Mammary epithelial cell (primary cell): Measurements from ENCODE around the gene CD48.
A peak's percentile ranks its signal among the peaks of the same experiment; 100 is the strongest.

Source experiments
- EZH2 ChIP-seq: IDR thresholded peaks from 2 replicates; pipeline ENCODE4 v1.6.1; 2012; ENCODE audit warnings: low read length, inconsistent platforms, borderline replicate concordance
- TF ChIP-seq, protein P1 (sequence below), 2 donors: IDR thresholded peaks in 1 of 2; conservative IDR thresholded peaks in 1 of 2; 2 replicates each; pipeline ENCODE4 v1.5.1; 2011 to 2012; ENCODE audit warnings: inconsistent platforms in 2 of 2, low read length in 2 of 2, mild to moderate bottlenecking in 2 of 2, control low read depth in 1 of 2, low read depth in 1 of 2; ENCODE audit not compliant: insufficient read depth in 1 of 2; ENCODE audit errors: extremely low read depth in 1 of 2

DNA sequence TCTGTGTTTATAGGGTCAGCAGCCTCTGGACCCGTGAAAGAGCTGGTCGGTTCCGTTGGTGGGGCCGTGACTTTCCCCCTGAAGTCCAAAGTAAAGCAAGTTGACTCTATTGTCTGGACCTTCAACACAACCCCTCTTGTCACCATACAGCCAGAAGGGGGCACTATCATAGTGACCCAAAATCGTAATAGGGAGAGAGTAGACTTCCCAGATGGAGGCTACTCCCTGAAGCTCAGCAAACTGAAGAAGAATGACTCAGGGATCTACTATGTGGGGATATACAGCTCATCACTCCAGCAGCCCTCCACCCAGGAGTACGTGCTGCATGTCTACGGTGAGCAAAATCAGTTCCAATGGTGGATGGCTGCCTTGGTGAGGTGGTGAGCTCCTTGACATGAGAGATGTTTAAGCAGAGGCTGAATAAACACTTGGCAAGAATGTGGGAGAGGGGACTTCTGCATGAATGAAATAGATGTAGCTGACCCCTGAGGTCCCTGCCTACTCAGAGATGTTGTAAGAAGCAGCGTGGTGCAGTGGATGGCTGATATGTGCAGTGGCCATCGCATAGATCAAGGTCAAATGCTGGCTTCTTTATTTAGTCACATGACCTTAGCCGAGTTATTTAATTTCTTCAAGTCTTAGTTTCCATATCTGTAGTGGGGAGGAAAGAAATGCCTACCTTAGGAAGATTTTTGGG is 36.7 kb upstream of the CD48 start:
- TF ChIP-seq, protein P1, sequence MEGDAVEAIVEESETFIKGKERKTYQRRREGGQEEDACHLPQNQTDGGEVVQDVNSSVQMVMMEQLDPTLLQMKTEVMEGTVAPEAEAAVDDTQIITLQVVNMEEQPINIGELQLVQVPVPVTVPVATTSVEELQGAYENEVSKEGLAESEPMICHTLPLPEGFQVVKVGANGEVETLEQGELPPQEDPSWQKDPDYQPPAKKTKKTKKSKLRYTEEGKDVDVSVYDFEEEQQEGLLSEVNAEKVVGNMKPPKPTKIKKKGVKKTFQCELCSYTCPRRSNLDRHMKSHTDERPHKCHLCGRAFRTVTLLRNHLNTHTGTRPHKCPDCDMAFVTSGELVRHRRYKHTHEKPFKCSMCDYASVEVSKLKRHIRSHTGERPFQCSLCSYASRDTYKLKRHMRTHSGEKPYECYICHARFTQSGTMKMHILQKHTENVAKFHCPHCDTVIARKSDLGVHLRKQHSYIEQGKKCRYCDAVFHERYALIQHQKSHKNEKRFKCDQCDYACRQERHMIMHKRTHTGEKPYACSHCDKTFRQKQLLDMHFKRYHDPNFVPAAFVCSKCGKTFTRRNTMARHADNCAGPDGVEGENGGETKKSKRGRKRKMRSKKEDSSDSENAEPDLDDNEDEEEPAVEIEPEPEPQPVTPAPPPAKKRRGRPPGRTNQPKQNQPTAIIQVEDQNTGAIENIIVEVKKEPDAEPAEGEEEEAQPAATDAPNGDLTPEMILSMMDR (conservative IDR thresholded peaks at IDR 0.05 in 1 of 2, IDR thresholded peaks at IDR 0.05 in 1 of 2; ENCODE audit: extremely low read depth in 1 of 2, insufficient read depth in 1 of 2, low read depth in 1 of 2, low read length in 2 of 2): peak; percentile 25 to 42
- TF ChIP-seq EZH2: no peak
